HepG2 (cell line): ENCODE measurements around the gene IGFL2. TPM values are rescaled to one million over a fixed set of nuclear protein-coding genes. Genes with fewer than 3 reads are reported as not detected.

Experiments
- ATAC-seq: fragments of 200-7000 bp; cut with Tn5 transposase; 3 replicates; pipeline ENCODE4 v1.9.1; 2020; ENCODE audit warnings: mild to moderate bottlenecking, moderate library complexity
- BruUV-seq: library from RNA; stranded (reverse); fragments of 400-500 nt; replicated peaks from 2 replicates; lab custom pipeline; 2021; lab: Mats Ljungman, UMichigan
- CTCF ChIA-PET: fragments of 300-600 bp; formaldehyde crosslinking; extraction: SDS; loops from one replicate; lab custom pipeline; 2021; ENCODE audit warnings: low total read pairs, inconsistent platforms, low intra/inter-chr PET ratio; lab: Yijun Ruan, JAX
- POLR2A ChIA-PET: fragments of 350-600 bp; sonication (Branson Sonifier 250); formaldehyde crosslinking; loops from one replicate; lab custom pipeline; 2020; ENCODE audit warnings: antibody characterized with exemption, inconsistent platforms; lab: Yijun Ruan, JAX
- DNase-seq: peaks from one replicate; pipeline ENCODE4 v3.0.0-alpha.2; 2015; ENCODE audit warnings: low spot score
- FAIRE-seq: peaks from 3 replicates; lab custom pipeline; 2011; peaks lifted over from hg19 to GRCh38; lab: Jason Lieb, UNC
- H2AFZ ChIP-seq: one replicate; pipeline ENCODE4 v1.6.1; 2011; ENCODE audit warnings: low read length, inconsistent platforms
- H3K27ac ChIP-seq: fragments of 300-600 bp; 3 replicates; pipeline ENCODE4 v1.8.0; 2011; ENCODE audit warnings: mixed run types, mild to moderate bottlenecking, mixed read lengths, low read length, inconsistent platforms; ENCODE audit not compliant: insufficient read depth; ENCODE audit errors: extremely low read length
- H3K27me3 ChIP-seq, 2 experiments: fragments of 200-600 bp in 1 of 2; 2 replicates in 1 of 2; 3 replicates in 1 of 2; pipeline versions ENCODE4 v1.6.0 to v1.8.0; 2011; ENCODE audit warnings: low read length in 2 of 2, mild to moderate bottlenecking in 2 of 2, moderate library complexity in 2 of 2, inconsistent platforms in 1 of 2; ENCODE audit not compliant: insufficient read depth in 2 of 2, control insufficient read depth in 1 of 2
- H3K36me3 ChIP-seq, 2 experiments: fragments of 200-600 bp in 1 of 2; replicated peaks in 1 of 2; 2 replicates in 1 of 2; 3 replicates in 1 of 2; pipeline versions ENCODE4 v1.5.1 to v1.8.0; 2011; ENCODE audit warnings: low read length in 2 of 2, inconsistent platforms in 1 of 2; ENCODE audit not compliant: insufficient read depth in 2 of 2, control insufficient read depth in 1 of 2
- H3K4me1 ChIP-seq: 2 replicates; pipeline ENCODE4 v1.5.1; 2012; ENCODE audit warnings: low read length, inconsistent platforms; ENCODE audit not compliant: insufficient read depth
- H3K4me2 ChIP-seq: 2 replicates; pipeline ENCODE4 v1.6.0; 2011; ENCODE audit warnings: low read depth, low read length, inconsistent platforms
- H3K4me3 ChIP-seq, 3 experiments: fragments of 200-600 bp in 1 of 3; sonication (generic), shearing (Covaris generic) in 1 of 3; replicated peaks in 1 of 3; 2 replicates each; pipeline ENCODE4 v1.5.1; 2011 to 2016; ENCODE audit warnings: low read length in 3 of 3, inconsistent platforms in 2 of 3, low read depth in 2 of 3, mild to moderate bottlenecking in 2 of 3, control low read depth in 1 of 3, mixed read lengths in 1 of 3; ENCODE audit not compliant: insufficient read depth in 1 of 3
- H3K79me2 ChIP-seq: one replicate; pipeline ENCODE4 v1.6.1; 2011; ENCODE audit warnings: low read length, inconsistent platforms; ENCODE audit not compliant: insufficient read depth
- H3K9ac ChIP-seq: 2 replicates; pipeline ENCODE4 v1.6.0; 2011; ENCODE audit warnings: mild to moderate bottlenecking, low read depth, low read length, inconsistent platforms; ENCODE audit not compliant: insufficient read depth
- H3K9me3 ChIP-seq: 2 replicates; pipeline ENCODE4 v1.5.1; 2012; ENCODE audit warnings: mild to moderate bottlenecking, low read length
- H4K20me1 ChIP-seq: 2 replicates; pipeline ENCODE4 v1.6.0; 2011; ENCODE audit warnings: inconsistent platforms, mild to moderate bottlenecking, low read length, moderate library complexity; ENCODE audit not compliant: insufficient read depth
- HDAC1 ChIP-seq: sonication (generic); formaldehyde crosslinking; IDR thresholded peaks from 2 replicates; pipeline ENCODE4 v1.5.1; 2020; ENCODE audit warnings: mild to moderate bottlenecking, missing genetic modification reagents
- MAFG ChIP-seq: sonication (generic); formaldehyde crosslinking; IDR thresholded peaks from 2 replicates; pipeline ENCODE4 v1.5.1; 2020; ENCODE audit warnings: mild to moderate bottlenecking, missing genetic modification reagents
- MAFK ChIP-seq, 2 experiments: IDR thresholded peaks in 1 of 2; conservative IDR thresholded peaks in 1 of 2; 2 replicates each; pipeline ENCODE4 v1.6.1; 2011; ENCODE audit warnings: improper control_type of control experiment in 2 of 2, low read length in 2 of 2
- ONECUT2 ChIP-seq: sonication (generic); formaldehyde crosslinking; IDR thresholded peaks from 2 replicates; pipeline ENCODE4 v1.4.0; 2020; ENCODE audit warnings: missing genetic modification reagents
- PBX3 ChIP-seq: sonication (generic); formaldehyde crosslinking; IDR thresholded peaks from 2 replicates; pipeline ENCODE4 v1.8.1; 2023; ENCODE audit warnings: missing genetic modification reagents, inconsistent platforms, borderline replicate concordance
- SNAPC5 ChIP-seq: sonication (generic); formaldehyde crosslinking; IDR thresholded peaks from 2 replicates; pipeline ENCODE4 v1.8.1; 2023; ENCODE audit warnings: mild to moderate bottlenecking, missing genetic modification reagents, borderline replicate concordance
- ZNF30 ChIP-seq: sonication (generic); formaldehyde crosslinking; IDR thresholded peaks from 2 replicates; pipeline ENCODE4 v1.5.0; 2020; ENCODE audit warnings: mild to moderate bottlenecking, missing genetic modification reagents
- ZSCAN20 ChIP-seq: sonication (generic); formaldehyde crosslinking; IDR thresholded peaks from 2 replicates; pipeline ENCODE4 v1.4.0; 2020; ENCODE audit warnings: missing genetic modification reagents, mild to moderate bottlenecking, borderline replicate concordance
- WGBS: methylation state at CpG from one replicate; pipeline ENCODE4 v1.1.6; 2017; ENCODE audit warnings: low lambda C conversion rate; 5-methylcytosine and 5-hydroxymethylcytosine counted together
- in situ Hi-C: cut with HindIII; loops from 2 replicates; pipeline ENCODE4 v1.10.0; 2017; ENCODE audit warnings: low pct_unique_long_range_greater_than_20kb; ENCODE audit not compliant: extremely low pct_ligation_motif_present
- intact Hi-C: fragments of 100-400 bp; cut with micrococcal nuclease; formaldehyde crosslinking; loops from one replicate; pipeline ENCODE4 v1.10.0; 2022; ENCODE audit not compliant: unreplicated experiment
- polyA plus RNA-seq, 8 experiments: library from polyadenylated mRNA; depleted of rRNA in 3 of 8; stranded (reverse) in 7 of 8; unstranded in 1 of 8; fragments of >200 nt; fragmentation: Illumina TruSeq in 4 of 8; extraction: Trizol in 4 of 8; gene quantifications; 2 replicates each; pipeline versions ENCODE4 v1.2.1 to v1.2.3, GENCODE V29; 2011 to 2016; ENCODE audit warnings: low read depth in 4 of 8, missing spikeins in 1 of 8, mixed read lengths in 1 of 8; ENCODE audit not compliant: insufficient read depth in 1 of 8
- total RNA-seq, 5 experiments: library from RNA; depleted of rRNA; stranded (reverse); fragments of >200 nt; fragmentation: Illumina TruSeq; extraction: Trizol; gene quantifications; 2 replicates each; pipeline ENCODE4 v1.2.3, GENCODE V29; 2016; ENCODE audit warnings: low read depth in 1 of 5

The IGFL2 gene
- total and polyA plus RNA-seq, 2 of the 13 experiments (the other 11 are each of a cell fraction or from before 2014, with no cell fraction given) = not detected

GRCh38 chr19:46204008-46204407 lies 56.0 kb downstream of the IGFL2 start:
- POLR2A ChIA-PET = no interaction called here
- Histone ChIP-seq H3K27me3 (peaks cover 0 to 13% of the 10 kb centered on the region in 2 experiments; a peak in 2 of 5 replicates), H3K36me3 (no peaks in the 10 kb centered on the region), H3K4me3 (no peak overlapping the region), H3K9me3 (no peaks in the 10 kb centered on the region), H2AFZ (no peak overlapping the region), H3K27ac (no peak overlapping the region), H3K79me2 (no peaks in the 10 kb centered on the region), H4K20me1 (no peaks in the 10 kb centered on the region)
- no peak for DNase-seq
- intact Hi-C loops (no loop called here), in situ Hi-C loops (no loop called here)
- no peak for ATAC-seq
- CTCF ChIA-PET = no interaction called here
- TF ChIP-seq MAFK (conservative IDR thresholded peaks at IDR 0.05 in 1 of 2, IDR thresholded peaks at IDR 0.05 in 1 of 2; ENCODE audit: low read length in 2 of 2) = peak; percentile 20 to 30; a peak in 3 of 4 replicates
- no peak for TF ChIP-seq ZSCAN20 (CRISPR knock-in tag)
- no peak for TF ChIP-seq MAFG (CRISPR knock-in tag)
- TF ChIP-seq PBX3 (CRISPR knock-in tag) = no peak
- TF ChIP-seq ZNF30 (CRISPR knock-in tag) = no peak
- no peak for TF ChIP-seq SNAPC5 (CRISPR knock-in tag)
- TF ChIP-seq ONECUT2 (CRISPR knock-in tag) = no peak
- TF ChIP-seq HDAC1 (CRISPR knock-in tag) = no peak
- TF ChIP-seq, all 625 proteins: peak for 1
- no TSS peak for BruUV-seq
- no peaks in the 10 kb centered on the region for H3K4me1 ChIP-seq
- WGBS = 51% methylated on average over 4 of the region's 5 CpGs
- no peak overlapping the region for H3K4me2 ChIP-seq
- FAIRE-seq = no peak
- H3K9ac ChIP-seq = no peak overlapping the region
